GM13977 (cell line): Measurements from ENCODE around the gene ANAPC16.

Experiments
- DNase-seq: peaks from one replicate; pipeline ENCODE4 v3.0.0; 2012; ENCODE audit warnings: low spot score
- in situ Hi-C: fragments of 300-500 bp; cut with MboI; formaldehyde crosslinking; loops from one replicate; pipeline ENCODE4 v1.12.0; 2022; ENCODE audit warnings: low sequenced_read_pairs, low pct_unique_long_range_greater_than_20kb, mixed read lengths, inconsistent platforms; ENCODE audit not compliant: unreplicated experiment
- TF ChIP-seq, protein P1 (sequence below): IDR thresholded peaks from 2 replicates; pipeline ENCODE4 v1.5.1; 2012; ENCODE audit warnings: mild to moderate bottlenecking, control low read depth; ENCODE audit not compliant: insufficient read depth; ENCODE audit errors: extremely low read depth, missing control alignments

ANAPC16 gene

DNA sequence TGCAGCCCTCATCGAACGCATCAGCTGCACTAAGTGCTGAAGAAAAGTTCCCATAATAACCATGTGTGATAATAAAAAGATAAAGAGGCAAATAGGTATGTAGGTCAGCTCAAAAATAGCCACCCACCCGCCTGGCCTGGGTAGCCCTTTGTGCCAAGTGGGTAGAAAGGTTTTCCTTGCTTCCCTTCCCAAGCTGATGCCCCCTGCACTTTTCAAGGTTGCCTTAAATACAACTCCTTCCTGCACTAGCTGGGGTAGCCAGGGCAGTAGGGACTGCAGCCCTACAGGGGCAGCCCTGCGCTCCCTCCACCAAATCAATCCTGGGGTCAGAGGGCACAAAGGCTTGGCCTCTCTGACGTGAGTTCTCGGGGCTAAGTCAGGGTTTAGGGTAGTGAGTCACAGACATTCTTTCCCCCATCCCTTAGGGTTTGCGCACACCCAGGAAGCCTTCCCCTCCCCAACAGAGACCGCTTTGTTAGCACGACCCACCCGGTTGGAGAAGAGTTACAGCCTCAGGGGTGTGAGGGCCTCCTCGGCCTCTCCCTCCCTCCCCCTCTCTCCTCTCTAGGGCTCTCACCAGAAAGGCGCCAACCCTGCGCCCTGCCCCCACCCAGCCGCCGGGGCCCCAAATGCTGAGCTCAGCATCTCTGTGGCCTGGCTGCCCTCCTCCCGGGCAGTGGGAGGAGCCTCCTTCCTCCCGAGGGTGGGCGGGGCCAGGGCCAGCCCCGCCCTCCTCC, 44.6 kb downstream of the ANAPC16 start:
- in situ Hi-C loops: no loop called here
- DNase-seq: no peak
- TF ChIP-seq, protein P1, sequence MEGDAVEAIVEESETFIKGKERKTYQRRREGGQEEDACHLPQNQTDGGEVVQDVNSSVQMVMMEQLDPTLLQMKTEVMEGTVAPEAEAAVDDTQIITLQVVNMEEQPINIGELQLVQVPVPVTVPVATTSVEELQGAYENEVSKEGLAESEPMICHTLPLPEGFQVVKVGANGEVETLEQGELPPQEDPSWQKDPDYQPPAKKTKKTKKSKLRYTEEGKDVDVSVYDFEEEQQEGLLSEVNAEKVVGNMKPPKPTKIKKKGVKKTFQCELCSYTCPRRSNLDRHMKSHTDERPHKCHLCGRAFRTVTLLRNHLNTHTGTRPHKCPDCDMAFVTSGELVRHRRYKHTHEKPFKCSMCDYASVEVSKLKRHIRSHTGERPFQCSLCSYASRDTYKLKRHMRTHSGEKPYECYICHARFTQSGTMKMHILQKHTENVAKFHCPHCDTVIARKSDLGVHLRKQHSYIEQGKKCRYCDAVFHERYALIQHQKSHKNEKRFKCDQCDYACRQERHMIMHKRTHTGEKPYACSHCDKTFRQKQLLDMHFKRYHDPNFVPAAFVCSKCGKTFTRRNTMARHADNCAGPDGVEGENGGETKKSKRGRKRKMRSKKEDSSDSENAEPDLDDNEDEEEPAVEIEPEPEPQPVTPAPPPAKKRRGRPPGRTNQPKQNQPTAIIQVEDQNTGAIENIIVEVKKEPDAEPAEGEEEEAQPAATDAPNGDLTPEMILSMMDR: no peak

DNA sequence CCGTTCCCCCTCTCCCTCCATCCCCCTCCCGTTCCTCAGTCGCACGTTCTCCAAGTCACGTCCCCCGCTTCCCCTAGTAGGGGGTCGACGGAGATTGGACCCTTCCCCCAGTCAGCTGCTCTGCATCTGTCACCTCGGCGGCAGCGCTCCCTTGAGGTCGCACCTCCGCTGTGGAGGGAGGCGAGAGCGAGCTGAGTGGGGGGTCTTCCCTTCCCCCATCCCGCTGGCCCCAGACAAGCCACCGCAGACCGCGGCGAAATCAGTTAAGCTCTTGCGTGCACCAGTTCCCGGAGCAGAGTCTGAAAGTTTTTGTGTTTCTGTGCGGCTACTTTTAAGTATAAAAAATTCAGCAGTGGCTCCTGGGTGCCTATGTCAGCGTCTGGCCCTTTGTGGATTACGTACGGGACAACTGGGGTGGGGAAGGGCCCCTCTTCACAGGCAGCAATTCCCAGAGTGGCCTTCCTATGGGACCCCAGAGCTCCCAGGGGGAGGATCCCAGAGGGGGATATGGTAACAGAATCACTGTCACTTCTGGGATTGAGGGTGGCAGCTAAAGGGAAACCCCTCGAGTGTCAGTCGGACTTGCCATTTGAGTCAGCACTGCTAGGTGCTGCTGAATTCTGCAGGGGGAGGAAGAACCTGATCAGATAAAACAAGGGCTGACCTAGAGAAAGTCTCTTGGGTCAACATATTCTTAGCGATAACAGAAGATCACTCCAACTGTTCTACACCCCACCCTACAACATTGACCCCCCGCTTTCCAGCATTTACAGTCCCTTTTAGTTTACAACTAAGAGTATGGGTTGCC, 45.4 kb downstream of the ANAPC16 start:
- TF ChIP-seq, protein P1: peak; percentile 43
- DNase-seq: peak; percentile 82
- in situ Hi-C loops: no loop called here

DNA sequence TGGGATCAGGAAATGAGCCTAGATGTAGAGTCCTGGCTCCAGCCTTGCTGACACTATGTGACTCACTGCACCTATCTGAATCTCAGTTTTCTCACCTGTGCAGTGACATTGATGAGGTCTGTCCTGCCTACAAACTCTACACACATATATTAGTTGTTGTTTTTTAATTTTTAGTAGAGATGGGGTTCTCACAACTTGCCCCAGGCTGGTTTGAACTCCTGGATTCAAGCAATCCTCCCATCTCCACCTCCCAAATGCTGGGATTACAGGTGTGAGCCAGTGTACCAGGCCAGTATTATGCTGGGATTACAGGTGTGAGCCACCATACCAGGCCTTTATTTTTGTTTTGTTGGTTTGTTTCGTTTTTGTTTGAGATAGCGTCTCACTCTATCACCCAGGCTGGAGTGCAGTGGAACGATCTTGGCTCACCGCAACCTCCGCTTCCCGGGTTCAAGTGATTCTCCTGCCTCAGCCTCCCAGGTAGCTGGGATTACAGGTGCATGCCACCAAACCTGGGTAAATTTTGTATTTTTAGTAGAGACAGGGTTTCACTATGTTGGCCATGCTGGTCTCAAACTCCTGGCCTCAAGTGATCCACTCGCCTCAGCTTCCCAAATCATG, 46.1 kb downstream of the ANAPC16 start:
- DNase-seq: no peak
- TF ChIP-seq, protein P1: no peak
- in situ Hi-C loops: no loop called here

DNA sequence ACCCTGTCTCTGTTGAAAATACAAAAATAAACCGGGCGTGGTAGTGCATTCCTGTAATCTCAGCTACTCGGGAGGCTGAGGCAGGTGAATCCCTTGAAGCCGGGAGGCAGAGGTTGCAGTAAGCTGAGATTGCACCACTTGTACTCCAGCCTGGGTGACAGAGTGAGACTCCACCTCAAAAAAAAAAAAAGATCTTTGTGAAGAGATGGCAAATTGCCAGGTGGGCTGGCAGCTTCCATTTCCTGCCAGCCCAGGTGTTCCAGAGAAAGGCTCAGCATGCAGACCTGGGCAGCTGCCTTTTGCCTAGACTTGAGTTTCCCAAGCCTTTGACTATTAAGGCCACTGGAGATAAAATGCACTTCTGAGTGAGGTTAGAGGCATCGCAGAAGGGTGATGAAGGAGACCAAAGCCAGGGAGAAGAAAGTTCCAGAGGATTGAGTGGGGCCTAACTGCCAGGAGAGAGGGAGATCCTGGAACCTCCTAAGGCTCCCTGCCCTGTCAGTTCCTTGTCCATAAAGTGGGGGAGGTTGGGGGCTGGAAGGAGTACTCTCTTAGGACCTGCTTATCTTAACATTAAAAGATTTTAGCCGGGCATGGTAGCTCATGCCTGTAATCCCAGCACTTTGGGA, 47.9 kb downstream of the ANAPC16 start:
- in situ Hi-C loops: no loop called here
- DNase-seq: no peak
- TF ChIP-seq, protein P1: no peak

DNA sequence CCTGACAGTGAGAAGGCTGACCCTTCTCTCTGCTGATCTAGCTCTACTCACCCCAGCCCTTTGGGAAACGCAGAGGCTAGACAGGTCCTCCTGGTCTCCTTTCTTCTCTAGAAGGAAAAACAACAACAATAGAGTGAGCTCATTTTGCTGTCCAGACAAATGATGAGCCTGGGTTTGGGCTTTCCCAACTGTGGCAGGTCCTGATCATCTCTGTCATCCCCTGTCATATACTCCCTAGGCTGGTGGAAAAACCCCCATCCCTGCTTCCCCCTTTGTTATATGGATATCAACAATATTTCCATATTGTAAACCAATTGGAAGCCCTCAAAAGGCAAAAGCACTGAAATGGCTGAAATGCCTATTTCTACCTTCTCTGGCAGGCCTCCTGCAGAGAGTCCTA, 48.7 kb downstream of the ANAPC16 start:
- in situ Hi-C loops: no loop called here
- TF ChIP-seq, protein P1: no peak
- no peak for DNase-seq

DNA sequence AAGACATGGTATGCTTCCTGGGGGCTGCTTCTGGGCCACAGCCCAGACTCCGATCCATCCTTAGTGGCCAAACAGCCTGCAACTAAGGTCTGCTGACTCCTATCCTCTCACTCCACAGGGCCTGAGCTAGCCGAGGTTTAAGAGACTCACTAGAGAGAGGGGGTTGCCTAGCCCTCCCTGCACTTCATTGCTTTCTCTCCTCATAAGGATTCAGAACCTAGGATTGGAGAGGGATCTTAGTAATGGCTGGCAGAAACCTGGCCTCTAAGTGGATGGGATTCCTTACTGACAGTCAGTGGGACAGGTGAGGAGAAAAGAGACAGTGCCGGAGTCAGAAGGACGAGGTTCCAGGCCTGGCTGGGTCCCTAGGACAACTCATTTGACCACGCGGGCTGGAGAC, 49.7 kb downstream of the ANAPC16 start:
- TF ChIP-seq, protein P1: no peak
- in situ Hi-C loops: no loop called here
- DNase-seq: no peak
